ENCODE data around the gene INPP4B.

INPP4B gene

DNA sequence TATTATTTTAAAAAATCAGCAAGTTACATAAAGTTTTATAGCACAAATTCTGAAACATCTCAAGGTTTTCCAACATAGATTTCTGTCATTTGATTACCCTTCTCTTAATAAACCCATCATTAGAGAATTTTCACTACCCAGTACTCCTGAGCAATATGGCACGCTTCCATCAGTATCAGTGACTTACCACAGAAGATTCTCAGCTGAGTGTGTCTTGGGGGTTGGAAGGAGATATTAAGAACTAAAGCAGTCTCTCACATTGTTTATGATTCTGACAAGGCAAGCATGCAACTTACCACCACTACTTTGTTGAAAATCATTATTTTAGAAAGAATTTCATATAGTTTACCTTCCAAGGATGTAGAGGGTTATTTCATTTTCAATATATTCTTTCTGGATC is 67.7 kb downstream of the INPP4B start:
- Histone ChIP-seq H3K27ac (no peak overlapping the region), H3K4me3 (no peak overlapping the region)
- TF ChIP-seq, protein P1, sequence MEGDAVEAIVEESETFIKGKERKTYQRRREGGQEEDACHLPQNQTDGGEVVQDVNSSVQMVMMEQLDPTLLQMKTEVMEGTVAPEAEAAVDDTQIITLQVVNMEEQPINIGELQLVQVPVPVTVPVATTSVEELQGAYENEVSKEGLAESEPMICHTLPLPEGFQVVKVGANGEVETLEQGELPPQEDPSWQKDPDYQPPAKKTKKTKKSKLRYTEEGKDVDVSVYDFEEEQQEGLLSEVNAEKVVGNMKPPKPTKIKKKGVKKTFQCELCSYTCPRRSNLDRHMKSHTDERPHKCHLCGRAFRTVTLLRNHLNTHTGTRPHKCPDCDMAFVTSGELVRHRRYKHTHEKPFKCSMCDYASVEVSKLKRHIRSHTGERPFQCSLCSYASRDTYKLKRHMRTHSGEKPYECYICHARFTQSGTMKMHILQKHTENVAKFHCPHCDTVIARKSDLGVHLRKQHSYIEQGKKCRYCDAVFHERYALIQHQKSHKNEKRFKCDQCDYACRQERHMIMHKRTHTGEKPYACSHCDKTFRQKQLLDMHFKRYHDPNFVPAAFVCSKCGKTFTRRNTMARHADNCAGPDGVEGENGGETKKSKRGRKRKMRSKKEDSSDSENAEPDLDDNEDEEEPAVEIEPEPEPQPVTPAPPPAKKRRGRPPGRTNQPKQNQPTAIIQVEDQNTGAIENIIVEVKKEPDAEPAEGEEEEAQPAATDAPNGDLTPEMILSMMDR (IDR thresholded peaks at IDR 0.05) = no peak
- no peak for DNase-seq (ENCODE audit: low spot score)

- Histone ChIP-seq H3K4me3 (no peak overlapping the region), H3K27ac (no peak overlapping the region)
- no peak for DNase-seq (ENCODE audit: low spot score)
- TF ChIP-seq, protein P1 (IDR thresholded peaks at IDR 0.05) = no peak
These were observed 68.9 kb downstream of the INPP4B start for GRCh38 chr4:142777045-142777743.

- no peak for DNase-seq (ENCODE audit: low spot score)
- Histone ChIP-seq H3K4me3 (no peak overlapping the region), H3K27ac (no peak overlapping the region)
- TF ChIP-seq, protein P1 (IDR thresholded peaks at IDR 0.05) = no peak
These were observed 70.1 kb downstream of the INPP4B start for GRCh38 chr4:142776026-142776425.

- TF ChIP-seq, protein P1 (IDR thresholded peaks at IDR 0.05) = no peak
These were observed 72.6 kb downstream of the INPP4B start for GRCh38 chr4:142773505-142773904.

GRCh38 chr4:142762280-142762679 is 83.8 kb downstream of the INPP4B start:
- DNase-seq (ENCODE audit: low spot score) = no peak
- Histone ChIP-seq H3K27ac (no peak overlapping the region), H3K4me3 (no peak overlapping the region)
- TF ChIP-seq, protein P1 (IDR thresholded peaks at IDR 0.05) = no peak

More at GRCh38 chr4:142773505-142773904, 72.6 kb downstream of the INPP4B start:
- DNase-seq (ENCODE audit: low spot score) = no peak
- Histone ChIP-seq H3K27ac (no peak overlapping the region), H3K4me3 (no peak overlapping the region)

DNA sequence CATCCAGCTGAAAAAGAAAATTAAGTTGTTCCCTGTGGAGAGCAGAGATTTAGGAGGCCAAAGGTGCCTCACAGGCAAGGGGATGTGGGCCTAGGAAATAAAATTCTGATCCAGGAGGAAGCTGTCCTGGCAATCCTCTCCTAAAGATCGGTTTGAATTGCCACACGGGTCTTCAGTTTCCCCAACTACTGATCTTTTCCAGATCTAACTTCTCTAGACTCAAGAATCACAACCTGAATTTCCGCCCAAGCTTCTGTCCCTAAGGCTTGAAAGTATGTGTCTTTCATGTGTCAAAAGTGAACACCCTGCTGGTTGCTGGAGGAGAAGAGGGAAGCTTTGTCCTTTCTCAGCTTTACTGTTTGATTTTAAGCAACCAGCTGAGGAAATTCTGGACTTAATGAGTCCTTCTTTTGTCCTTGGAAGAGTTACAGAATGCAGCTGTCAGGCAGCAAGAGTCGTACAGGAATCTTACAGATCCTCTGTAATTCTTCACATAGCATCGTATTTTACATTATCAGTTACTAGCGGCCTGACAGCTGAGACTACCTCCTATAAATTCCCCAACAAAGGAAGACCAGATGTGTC is 93.8 kb downstream of the INPP4B start:
- Histone ChIP-seq H3K4me3 (no peak overlapping the region), H3K27ac (no peak overlapping the region)
- no peak for DNase-seq (ENCODE audit: low spot score)
- TF ChIP-seq, protein P1 (IDR thresholded peaks at IDR 0.05) = no peak

Data from coronary artery (tissue), 2 donors.